GM23338 (cell line): ENCODE data around the gene SLC23A2.

Experiments used
- CREB1 ChIP-seq: fragments of 250-450 bp; sonication (Bioruptor Pico); IDR thresholded peaks from 2 replicates; pipeline ENCODE4 v1.5.0; 2020; ENCODE audit warnings: low read depth, mild to moderate bottlenecking, moderate library complexity
- CTCF ChIP-seq, 2 experiments: fragments of 200-600 bp in 1 of 2; sonication (generic) in 1 of 2; conservative IDR thresholded peaks; 2 replicates each; pipeline versions ENCODE4 v1.5.1 to v1.6.1; 2016 to 2017; ENCODE audit warnings: antibody characterized with exemption in 2 of 2, low read depth in 2 of 2, mild to moderate bottlenecking in 2 of 2, moderate library complexity in 1 of 2
- EZH2phosphoT487 ChIP-seq: fragments of 200-600 bp; sonication (generic); IDR thresholded peaks from one replicate; pipeline ENCODE4 v1.8.1; 2018; ENCODE audit warnings: antibody characterized with exemption; ENCODE audit not compliant: unreplicated experiment
- POLR2AphosphoS5 ChIP-seq: IDR thresholded peaks from 2 replicates; pipeline ENCODE4 v1.6.1; 2016; ENCODE audit warnings: antibody characterized with exemption, low read depth
- REST ChIP-seq: IDR thresholded peaks from one replicate; pipeline ENCODE4 v1.6.1; 2018; ENCODE audit warnings: antibody characterized with exemption; ENCODE audit not compliant: unreplicated experiment

- TF ChIP-seq CTCF (conservative IDR thresholded peaks at IDR 0.05; ENCODE audit: low read depth in 2 of 2) (no peak), REST (no peak), CREB1 (CRISPR knock-in tag) (no peak), EZH2phosphoT487 (no peak), POLR2AphosphoS5 (no peak)
Observed at GRCh38 chr20:4840801-4841200, 160.5 kb downstream of the SLC23A2 start.
